ENCODE measurements around the gene GLRX5. TPM values are rescaled to one million over a fixed set of nuclear protein-coding genes. Genes with fewer than 3 reads are reported as not detected.

The GLRX5 gene
- total RNA-seq, 1 donor from 2014 or later, result 24.6 TPM

DNA sequence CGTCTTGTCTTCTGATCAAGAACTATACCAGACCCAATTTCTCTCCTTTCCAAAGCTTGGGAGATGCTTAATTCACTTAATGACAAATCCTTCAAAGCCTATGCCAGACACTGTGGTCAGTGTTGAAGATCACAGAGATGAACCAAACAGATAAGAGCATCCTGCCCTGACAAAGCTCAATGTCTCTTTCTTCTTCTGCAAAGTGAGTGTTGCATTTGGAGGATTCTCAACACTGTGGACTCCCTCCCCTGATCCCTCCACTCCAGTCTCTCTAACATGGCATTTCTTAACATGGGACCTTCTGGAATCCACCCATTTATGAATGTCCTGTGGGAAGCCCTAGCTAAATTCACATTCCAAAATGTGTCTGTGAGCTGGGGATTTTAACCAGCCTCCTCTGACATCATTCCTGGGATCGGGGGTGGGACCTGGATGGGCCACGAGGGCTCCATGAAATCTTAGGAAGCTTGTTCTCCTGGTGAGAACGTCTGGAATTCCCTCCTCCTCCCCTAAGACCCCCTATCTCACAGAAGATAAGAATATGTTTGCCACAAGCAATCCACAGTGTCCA is 38.7 kb upstream of the GLRX5 start:
- no peak for DNase-seq (ENCODE audit: low spot score in 2 of 2)
- H3K9me3 ChIP-seq, result no peaks in the 10 kb centered on the region
- peak overlapping the region; percentile 43 to 58 for H3K27ac ChIP-seq
- peaks cover 8 to 52% of the 10 kb centered on the region in 2 donors for H3K4me1 ChIP-seq
- TF ChIP-seq, protein P1, sequence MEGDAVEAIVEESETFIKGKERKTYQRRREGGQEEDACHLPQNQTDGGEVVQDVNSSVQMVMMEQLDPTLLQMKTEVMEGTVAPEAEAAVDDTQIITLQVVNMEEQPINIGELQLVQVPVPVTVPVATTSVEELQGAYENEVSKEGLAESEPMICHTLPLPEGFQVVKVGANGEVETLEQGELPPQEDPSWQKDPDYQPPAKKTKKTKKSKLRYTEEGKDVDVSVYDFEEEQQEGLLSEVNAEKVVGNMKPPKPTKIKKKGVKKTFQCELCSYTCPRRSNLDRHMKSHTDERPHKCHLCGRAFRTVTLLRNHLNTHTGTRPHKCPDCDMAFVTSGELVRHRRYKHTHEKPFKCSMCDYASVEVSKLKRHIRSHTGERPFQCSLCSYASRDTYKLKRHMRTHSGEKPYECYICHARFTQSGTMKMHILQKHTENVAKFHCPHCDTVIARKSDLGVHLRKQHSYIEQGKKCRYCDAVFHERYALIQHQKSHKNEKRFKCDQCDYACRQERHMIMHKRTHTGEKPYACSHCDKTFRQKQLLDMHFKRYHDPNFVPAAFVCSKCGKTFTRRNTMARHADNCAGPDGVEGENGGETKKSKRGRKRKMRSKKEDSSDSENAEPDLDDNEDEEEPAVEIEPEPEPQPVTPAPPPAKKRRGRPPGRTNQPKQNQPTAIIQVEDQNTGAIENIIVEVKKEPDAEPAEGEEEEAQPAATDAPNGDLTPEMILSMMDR (IDR thresholded peaks at IDR 0.05), result no peak
- H3K36me3 ChIP-seq, result peaks cover 0 to 3% of the 10 kb centered on the region in 2 donors
- H3K4me3 ChIP-seq, result no peak overlapping the region
- intact Hi-C loops (cut with DNase I), result no loop called here
- H3K27me3 ChIP-seq, result no peaks in the 10 kb centered on the region

DNA sequence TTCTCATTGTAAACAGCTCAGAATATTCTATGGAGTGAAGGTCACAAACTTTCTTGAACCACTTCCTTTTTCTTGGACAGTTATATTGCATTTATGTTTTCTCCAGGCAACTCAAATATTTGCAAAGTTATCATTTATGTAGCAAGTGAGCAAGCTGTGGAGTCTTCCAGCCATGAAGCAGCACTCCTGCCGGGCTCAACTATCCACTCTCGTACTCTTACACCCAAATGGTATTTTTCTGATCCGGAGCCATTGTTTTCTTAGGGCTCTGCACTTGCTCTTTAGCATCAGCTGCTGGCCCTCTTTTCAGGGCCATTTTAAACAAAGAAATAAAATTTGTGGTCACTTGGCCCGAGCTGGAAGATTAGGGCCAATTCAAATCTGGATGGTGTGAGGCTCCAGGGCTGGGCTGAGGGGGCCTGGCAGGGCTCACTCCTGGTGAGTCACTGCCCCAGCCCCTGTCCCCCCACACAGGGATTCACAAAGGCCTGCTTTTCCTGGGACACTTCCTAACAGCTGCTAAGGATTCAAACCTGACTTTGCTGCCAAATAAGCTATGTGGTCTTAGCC is 38.1 kb upstream of the GLRX5 start:
- DNase-seq (ENCODE audit: low spot score in 2 of 2), result no peak

GRCh38 chr14:95497561-95498011 is 37.3 kb upstream of the GLRX5 start:
- TF ChIP-seq, protein P1 (IDR thresholded peaks at IDR 0.05), result no peak
- intact Hi-C loops (cut with DNase I), result no loop called here
- Histone ChIP-seq H3K27me3 (no peaks in the 10 kb centered on the region), H3K9me3 (no peaks in the 10 kb centered on the region), H3K27ac (peak overlapping the region in 1 of 2 donors; percentile 43), H3K4me1 (peaks cover 8 to 61% of the 10 kb centered on the region in 2 donors), H3K4me3 (no peak overlapping the region), H3K36me3 (peaks cover 0 to 3% of the 10 kb centered on the region in 2 donors)
- DNase-seq (ENCODE audit: low spot score in 2 of 2), result no peak

More for the DNA sequence above, 38.1 kb upstream of the GLRX5 start:
- Histone ChIP-seq H3K4me1 (peaks cover 8 to 56% of the 10 kb centered on the region in 2 donors), H3K9me3 (no peaks in the 10 kb centered on the region), H3K27me3 (no peaks in the 10 kb centered on the region), H3K27ac (peak overlapping the region; percentile 43 to 58), H3K4me3 (no peak overlapping the region), H3K36me3 (peaks cover 0 to 3% of the 10 kb centered on the region in 2 donors)
- intact Hi-C loops (cut with DNase I), result no loop called here
- TF ChIP-seq, protein P1 (IDR thresholded peaks at IDR 0.05), result no peak

DNA sequence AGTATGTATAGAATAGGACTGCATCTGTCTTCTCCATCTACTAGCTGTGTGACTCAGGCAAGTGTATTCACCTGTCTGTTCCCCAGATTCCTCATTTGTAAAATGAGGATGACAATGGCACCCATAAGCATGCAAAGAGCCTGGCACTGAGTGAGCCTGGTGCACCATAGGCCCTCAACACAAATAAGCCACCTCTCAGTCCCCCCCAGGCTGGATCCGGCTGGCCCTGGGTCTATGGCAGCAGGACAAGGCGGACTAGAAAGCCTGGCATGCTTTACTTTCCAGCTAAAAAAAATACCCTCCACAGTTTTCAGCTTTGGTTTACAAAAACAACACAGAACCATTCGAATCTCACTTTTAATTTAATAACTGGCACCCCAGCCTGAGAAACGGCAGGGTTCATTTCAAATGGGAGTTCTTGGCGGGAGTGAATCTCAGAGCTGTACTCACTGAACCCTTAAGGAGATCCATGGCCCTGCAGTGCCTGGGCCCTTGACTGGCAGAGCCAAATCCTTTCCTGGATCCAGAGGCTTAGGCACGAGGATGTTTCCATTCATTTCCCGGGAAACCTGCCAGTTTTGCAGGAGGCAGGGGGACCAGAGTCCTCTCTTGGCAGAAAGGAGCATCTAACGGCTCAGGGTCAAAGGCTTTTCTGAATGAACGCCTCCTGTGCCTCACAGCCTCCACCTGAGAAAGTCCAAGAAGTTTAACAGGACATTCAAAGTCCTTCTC is 36.1 kb upstream of the GLRX5 start:
- Histone ChIP-seq H3K4me1 (peaks cover 8 to 63% of the 10 kb centered on the region in 2 donors), H3K27me3 (no peaks in the 10 kb centered on the region), H3K4me3 (no peak overlapping the region), H3K9me3 (no peaks in the 10 kb centered on the region), H3K27ac (peak overlapping the region; percentile 32 to 61), H3K36me3 (peaks cover 0 to 6% of the 10 kb centered on the region in 2 donors)
- intact Hi-C loops (cut with DNase I), result no loop called here
- TF ChIP-seq, protein P1 (IDR thresholded peaks at IDR 0.05), result no peak
- DNase-seq (ENCODE audit: low spot score in 2 of 2), result no peak

GRCh38 chr14:95499354-95499750 is 35.5 kb upstream of the GLRX5 start:
- H3K4me1 ChIP-seq, result peaks cover 8 to 67% of the 10 kb centered on the region in 2 donors
- intact Hi-C loops (cut with DNase I), result no loop called here
- TF ChIP-seq, protein P1 (IDR thresholded peaks at IDR 0.05), result no peak
- peak overlapping the region in 1 of 2 donors; percentile 32 for H3K27ac ChIP-seq
- no peaks in the 10 kb centered on the region for H3K9me3 ChIP-seq
- DNase-seq (ENCODE audit: low spot score in 2 of 2), result no peak
- H3K36me3 ChIP-seq, result peaks cover 0 to 6% of the 10 kb centered on the region in 2 donors
- no peaks in the 10 kb centered on the region for H3K27me3 ChIP-seq
- H3K4me3 ChIP-seq, result no peak overlapping the region
